H9 (cell line): Measurements from ENCODE around the gene MIPEP. TPM values are rescaled to one million over a fixed set of nuclear protein-coding genes. Genes with fewer than 3 reads are reported as not detected.

Source experiments
- DNase-seq: peaks from one replicate; pipeline ENCODE4 v3.0.0-alpha.2; 2017
- H2AFZ ChIP-seq: one replicate; pipeline ENCODE4 v1.6.1; 2013; ENCODE audit warnings: mild to moderate bottlenecking, low read length, control low read depth, moderate library complexity
- H2AK5ac ChIP-seq: 2 replicates; pipeline ENCODE4 v1.6.1; 2013; ENCODE audit warnings: low read length, control low read depth, mixed read lengths; ENCODE audit not compliant: insufficient read length
- H2BK120ac ChIP-seq: one replicate; pipeline ENCODE4 v1.6.1; 2013; ENCODE audit warnings: low read depth, mild to moderate bottlenecking, low read length, control low read depth, inconsistent platforms; ENCODE audit not compliant: poor library complexity, severe bottlenecking
- H2BK12ac ChIP-seq: 2 replicates; pipeline ENCODE4 v1.6.1; 2013; ENCODE audit warnings: low read length, control low read depth, mixed read lengths, low read depth; ENCODE audit not compliant: insufficient read length
- H2BK15ac ChIP-seq: 2 replicates; pipeline ENCODE4 v1.6.1; 2013; ENCODE audit warnings: low read depth, low read length, control low read depth
- H2BK20ac ChIP-seq: one replicate; pipeline ENCODE4 v1.6.1; 2013; ENCODE audit warnings: low read depth, mild to moderate bottlenecking, low read length, control low read depth, inconsistent platforms; ENCODE audit not compliant: poor library complexity, severe bottlenecking
- H2BK5ac ChIP-seq: 2 replicates; pipeline ENCODE4 v1.6.1; 2013; ENCODE audit warnings: low read length, control low read depth, mixed read lengths; ENCODE audit not compliant: insufficient read length
- H3K14ac ChIP-seq: 2 replicates; pipeline ENCODE4 v1.6.1; 2013; ENCODE audit warnings: low read length, control low read depth; ENCODE audit not compliant: insufficient read depth
- H3K18ac ChIP-seq: 2 replicates; pipeline ENCODE4 v1.6.1; 2013; ENCODE audit warnings: low read depth, mild to moderate bottlenecking, mixed read lengths, low read length, control low read depth; ENCODE audit not compliant: insufficient read length
- H3K23ac ChIP-seq: 2 replicates; pipeline ENCODE4 v1.6.1; 2013; ENCODE audit warnings: low read length, control low read depth, mixed read lengths, low read depth; ENCODE audit not compliant: insufficient read length
- H3K23me2 ChIP-seq: 2 replicates; pipeline ENCODE4 v1.6.1; 2013; ENCODE audit warnings: low read depth, mild to moderate bottlenecking, mixed read lengths, low read length, control low read depth; ENCODE audit not compliant: insufficient read length, poor library complexity, severe bottlenecking
- H3K27ac ChIP-seq: 2 replicates; pipeline ENCODE4 v1.5.1; 2013; ENCODE audit warnings: low read length, control low read depth, mixed read lengths, low read depth; ENCODE audit not compliant: insufficient read length
- H3K27me3 ChIP-seq: 2 replicates; pipeline ENCODE4 v1.6.1; 2013; ENCODE audit warnings: low read length, control low read depth, inconsistent platforms; ENCODE audit not compliant: insufficient read depth
- H3K4ac ChIP-seq: 2 replicates; pipeline ENCODE4 v1.6.1; 2013; ENCODE audit warnings: low read depth, mild to moderate bottlenecking, control low read depth, inconsistent platforms, low read length, moderate library complexity
- H3K4me1 ChIP-seq: 2 replicates; pipeline ENCODE4 v1.6.1; 2013; ENCODE audit warnings: low read length, control low read depth, inconsistent platforms; ENCODE audit not compliant: insufficient read depth
- H3K4me2 ChIP-seq: 2 replicates; pipeline ENCODE4 v1.6.1; 2013; ENCODE audit warnings: low read length, control low read depth, mixed read lengths; ENCODE audit not compliant: insufficient read length, insufficient read depth
- H3K56ac ChIP-seq: 2 replicates; pipeline ENCODE4 v1.6.1; 2013; ENCODE audit warnings: low read depth, mild to moderate bottlenecking, mixed read lengths, low read length, control low read depth; ENCODE audit not compliant: insufficient read length
- H3K79me1 ChIP-seq: 2 replicates; pipeline ENCODE4 v1.6.1; 2013; ENCODE audit warnings: low read depth, mild to moderate bottlenecking, moderate library complexity, low read length, control low read depth, inconsistent platforms; ENCODE audit not compliant: insufficient read depth, poor library complexity, severe bottlenecking
- H3K79me2 ChIP-seq: 2 replicates; pipeline ENCODE4 v1.6.1; 2013; ENCODE audit warnings: low read length, control low read depth, inconsistent platforms; ENCODE audit not compliant: insufficient read depth
- H3K9ac ChIP-seq: 2 replicates; pipeline ENCODE4 v1.6.1; 2013; ENCODE audit warnings: low read length, control low read depth, mixed read lengths; ENCODE audit not compliant: insufficient read length; ENCODE audit errors: extremely low read depth
- H3K9me3 ChIP-seq: one replicate; pipeline ENCODE4 v1.6.1; 2013; ENCODE audit warnings: low read depth, low read length, inconsistent platforms; ENCODE audit not compliant: control insufficient read depth
- H3T11ph ChIP-seq: one replicate; pipeline ENCODE4 v1.6.1; 2013; ENCODE audit warnings: mild to moderate bottlenecking, low read length, control low read depth, inconsistent platforms
- H4K20me1 ChIP-seq: one replicate; pipeline ENCODE4 v1.6.1; 2013; ENCODE audit not compliant: control insufficient read depth, insufficient read length, insufficient read depth
- H4K5ac ChIP-seq: 2 replicates; pipeline ENCODE4 v1.6.1; 2013; ENCODE audit warnings: low read depth, mild to moderate bottlenecking, mixed read lengths, low read length, control low read depth; ENCODE audit not compliant: insufficient read length
- H4K8ac ChIP-seq: replicated peaks from 2 replicates; pipeline ENCODE4 v1.6.1; 2013; ENCODE audit warnings: low read length, control low read depth, mixed read lengths, low read depth; ENCODE audit not compliant: insufficient read length
- H4K91ac ChIP-seq: 2 replicates; pipeline ENCODE4 v1.6.1; 2013; ENCODE audit warnings: low read depth, mild to moderate bottlenecking, moderate library complexity, mixed read lengths, low read length, control low read depth; ENCODE audit not compliant: insufficient read length
- H3K27ac Mint-ChIP-seq, 3 experiments: 2 replicates in 2 of 3; 3 replicates in 1 of 3; pipeline ENCODE4 v1.8.0; 2020 to 2021; ENCODE audit warnings: mixed read lengths in 3 of 3, mild to moderate bottlenecking in 1 of 3, moderate library complexity in 1 of 3
- H3K27me3 Mint-ChIP-seq: 2 replicates; pipeline ENCODE4 v1.8.0; 2021; ENCODE audit warnings: low read depth, mild to moderate bottlenecking, moderate library complexity, mixed read lengths
- H3K36me3 Mint-ChIP-seq, 3 experiments: 2 replicates in 2 of 3; 3 replicates in 1 of 3; pipeline ENCODE4 v1.8.0; 2020 to 2021; ENCODE audit warnings: low read depth in 3 of 3, mixed read lengths in 3 of 3; ENCODE audit not compliant: insufficient read depth in 1 of 3
- H3K4me1 Mint-ChIP-seq, 2 experiments: 2 replicates each; pipeline ENCODE4 v1.8.0; 2020; ENCODE audit warnings: mixed read lengths in 2 of 2
- H3K4me3 Mint-ChIP-seq, 2 experiments: 2 replicates in 1 of 2; 3 replicates in 1 of 2; pipeline ENCODE4 v1.8.0; 2020 to 2021; ENCODE audit warnings: mild to moderate bottlenecking in 2 of 2, mixed read lengths in 2 of 2, moderate library complexity in 1 of 2
- H3K9me3 Mint-ChIP-seq, 2 experiments: 2 replicates in 1 of 2; 3 replicates in 1 of 2; pipeline ENCODE4 v1.8.0; 2020; ENCODE audit warnings: mild to moderate bottlenecking in 2 of 2, mixed read lengths in 2 of 2, moderate library complexity in 1 of 2
- CTCF ChIP-seq: fragments of 200-600 bp; sonication (generic); conservative IDR thresholded peaks from 3 replicates; pipeline ENCODE4 v1.8.0; 2021; ENCODE audit warnings: antibody characterized with exemption, mild to moderate bottlenecking
- WGBS: extraction: QIAGEN DNeasy Blood & Tissue Kit; methylation state at CpG from one replicate; pipeline ENCODE4 v1.1.7; 2013; ENCODE audit warnings: missing lambda C conversion rate, low lambda C conversion rate, mixed read lengths; ENCODE audit not compliant: insufficient read length; ENCODE audit errors: extremely low coverage; 5-methylcytosine and 5-hydroxymethylcytosine counted together
- total RNA-seq: library from RNA; stranded (reverse); gene quantifications from 2 replicates; pipeline ENCODE4 v1.2.1, GENCODE V29; 2021

MIPEP gene
- total RNA-seq, 1 experiment from 2014 or later: 18.5 TPM

- peaks cover 2% of the 10 kb centered on the region; the same call in 1 of the 2 replicates for H3K27me3 Mint-ChIP-seq
- Histone ChIP-seq H3K4me1 (no peaks in the 10 kb centered on the region), H3K14ac (no peak overlapping the region), H3K4me2 (no peak overlapping the region), H2BK12ac (no peak overlapping the region), H3K18ac (no peak overlapping the region), H3K79me2 (no peaks in the 10 kb centered on the region), H3K27ac (no peak overlapping the region), H3K79me1 (no peaks in the 10 kb centered on the region), H2BK5ac (no peak overlapping the region), H3K9me3 (no peaks in the 10 kb centered on the region), H3K4ac (no peak overlapping the region), H4K5ac (no peak overlapping the region), H4K91ac (no peak overlapping the region), H4K8ac (no peak overlapping the region), H3K23ac (no peak overlapping the region), H2AK5ac (no peak overlapping the region), H2BK20ac (no peak overlapping the region), H4K20me1 (no peaks in the 10 kb centered on the region), H2AFZ (no peak overlapping the region), H3K56ac (no peak overlapping the region), H3K27me3 (no peaks in the 10 kb centered on the region), H2BK15ac (no peak overlapping the region), H3K9ac (no peak overlapping the region), H3T11ph (no peak overlapping the region), H2BK120ac (no peak overlapping the region), H3K23me2 (no peaks in the 10 kb centered on the region)
- no CpG with 5 or more reads among the region's 1 CpG for WGBS
- no peak overlapping the region for H3K27ac Mint-ChIP-seq
- H3K4me1 Mint-ChIP-seq: peaks cover 7% of the 10 kb centered on the region in 2 experiments
- H3K36me3 Mint-ChIP-seq: peaks cover 6 to 31% (median 10%) of the 10 kb centered on the region in 3 experiments; a peak in 5 of 7 replicates
- H3K9me3 Mint-ChIP-seq: peaks cover 20 to 28% of the 10 kb centered on the region in 2 experiments
- H3K4me3 Mint-ChIP-seq: no peak overlapping the region
- no peak for DNase-seq
- no peak for TF ChIP-seq CTCF
Observed at GRCh38 chr13:23710366-23710765, 178.8 kb downstream of the MIPEP start.
